Measurements from ENCODE around the gene POLR3B.
"Not testable (repeated sequence)": the region's sequence is repeated elsewhere in the genome, so short reads cannot be mapped to it uniquely, and the experiment has no call there.

The POLR3B gene

DNA sequence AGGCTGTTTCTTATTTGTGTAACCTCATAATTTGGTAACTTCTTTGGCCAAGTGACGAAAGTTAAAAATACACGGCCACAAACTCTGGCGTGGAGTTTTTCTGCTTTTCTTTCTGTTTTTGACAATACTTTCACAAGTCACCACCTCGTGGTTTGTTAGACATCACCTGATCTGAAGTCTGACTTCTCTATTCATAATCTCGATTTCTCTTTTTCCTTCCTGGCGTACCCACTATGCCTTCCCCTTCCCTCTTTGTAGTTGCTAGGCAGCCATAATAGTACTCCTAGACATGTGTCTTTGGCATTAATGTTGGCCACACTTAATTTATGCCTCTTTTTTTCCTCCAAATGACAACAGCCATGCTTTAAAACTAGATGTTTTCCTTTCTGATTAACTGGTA, 97.6 kb downstream of the POLR3B start:
- no peak for DNase-seq
- Histone ChIP-seq H3K18ac (ENCODE audit: low read length) (no peak overlapping the region), H3K27ac (ENCODE audit: low read depth, low read length) (no peak overlapping the region), H2BK5ac (ENCODE audit: low read length) (no peak overlapping the region), H3K56ac (ENCODE audit: low read length) (no peak overlapping the region), H2BK15ac (replicated peaks; ENCODE audit: low read depth) (no peak overlapping the region), H2BK120ac (ENCODE audit: low read depth, low read length) (no peak overlapping the region), H3K36me3 (ENCODE audit: control insufficient read depth, insufficient read depth, low read length) (peaks cover 1% of the 10 kb centered on the region), H3K4me2 (ENCODE audit: low read length) (no peak overlapping the region), H3K4me3 (ENCODE audit: low read length) (no peak overlapping the region), H3K79me2 (ENCODE audit: control insufficient read depth, insufficient read depth, low read length) (no peaks in the 10 kb centered on the region), H3K4me1 (ENCODE audit: control insufficient read depth, low read depth, low read length) (no peaks in the 10 kb centered on the region), H3K9ac (ENCODE audit: low read length) (no peak overlapping the region), H2AK5ac (ENCODE audit: low read length) (no peak overlapping the region), H3K4ac (ENCODE audit: low read depth, low read length) (no peak overlapping the region), H3K27me3 (ENCODE audit: insufficient read depth, low read length, poor library complexity) (no peaks in the 10 kb centered on the region), H4K8ac (ENCODE audit: low read depth, low read length) (no peak overlapping the region), H3K23ac (ENCODE audit: low read length) (peak overlapping the region; percentile 98), H4K5ac (ENCODE audit: low read length) (no peak overlapping the region), H3K79me1 (ENCODE audit: low read length) (no peaks in the 10 kb centered on the region)
- WGBS (ENCODE audit: extremely low coverage, insufficient coverage, low lambda C conversion rate) = no CpG with 5 or more reads among the region's 6 CpGs

DNA sequence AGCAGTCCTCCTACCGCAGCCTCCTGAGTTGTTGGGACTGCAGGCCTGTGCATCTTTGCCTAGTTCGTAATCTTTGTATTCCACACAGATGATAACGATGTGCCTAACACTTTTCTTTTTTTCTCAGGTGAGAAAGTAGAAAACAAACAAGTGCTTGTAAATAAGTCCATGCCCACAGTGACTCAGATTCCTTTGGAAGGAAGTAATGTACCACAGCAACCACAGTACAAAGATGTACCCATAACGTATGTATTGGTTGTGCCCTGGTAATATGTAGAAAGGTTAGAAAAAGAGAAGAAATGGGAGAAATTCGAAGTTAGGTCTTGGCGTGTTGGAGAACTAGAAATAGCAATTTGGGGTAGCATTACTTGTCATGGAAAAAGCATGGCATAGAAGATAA, 101.6 kb downstream of the POLR3B start:
- 100% methylated on average over 2 of the region's 6 CpGs for WGBS (ENCODE audit: extremely low coverage, insufficient coverage, low lambda C conversion rate)

DNA sequence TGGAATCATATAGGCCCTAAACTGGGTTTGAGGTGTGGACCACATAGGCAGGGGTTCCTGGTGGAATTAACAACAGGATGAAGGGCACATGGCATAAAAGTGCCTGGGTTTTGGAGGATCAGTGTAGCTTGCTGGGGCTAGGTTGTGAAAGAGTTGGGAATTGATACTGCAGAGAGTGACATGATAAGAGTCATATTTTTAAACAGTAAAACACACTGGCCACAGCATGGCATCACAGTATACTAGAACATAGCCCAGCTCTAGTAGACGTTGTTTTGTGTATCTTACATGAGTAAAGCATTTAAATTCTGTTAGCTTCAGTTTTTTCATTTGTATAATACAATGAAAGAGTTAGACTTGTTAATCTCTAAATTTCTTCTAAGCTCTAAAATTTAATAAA, 102.0 kb downstream of the POLR3B start:
- no CpG with 5 or more reads among the region's 1 CpG for WGBS (ENCODE audit: extremely low coverage, insufficient coverage, low lambda C conversion rate)
- peaks cover 1% of the 10 kb centered on the region for H3K36me3 ChIP-seq (ENCODE audit: control insufficient read depth, insufficient read depth, low read length)

More for the DNA sequence above, 101.6 kb downstream of the POLR3B start:
- H3K56ac ChIP-seq (ENCODE audit: low read length) = no peak overlapping the region
- H3K4me2 ChIP-seq (ENCODE audit: low read length) = no peak overlapping the region
- no peak overlapping the region for H2BK15ac ChIP-seq (replicated peaks; ENCODE audit: low read depth)
- H3K23ac ChIP-seq (ENCODE audit: low read length) = no peak overlapping the region
- H3K9ac ChIP-seq (ENCODE audit: low read length) = no peak overlapping the region
- no peak overlapping the region for H2AK5ac ChIP-seq (ENCODE audit: low read length)
- H3K79me2 ChIP-seq (ENCODE audit: control insufficient read depth, insufficient read depth, low read length) = no peaks in the 10 kb centered on the region
- H3K27me3 ChIP-seq (ENCODE audit: insufficient read depth, low read length, poor library complexity) = no peaks in the 10 kb centered on the region
- H3K4me1 ChIP-seq (ENCODE audit: control insufficient read depth, low read depth, low read length) = no peaks in the 10 kb centered on the region
- H3K79me1 ChIP-seq (ENCODE audit: low read length) = no peaks in the 10 kb centered on the region
- no peak for DNase-seq
- H3K18ac ChIP-seq (ENCODE audit: low read length) = no peak overlapping the region
- no peak overlapping the region for H3K4me3 ChIP-seq (ENCODE audit: low read length)
- no peak overlapping the region for H3K4ac ChIP-seq (ENCODE audit: low read depth, low read length)
- peaks cover 1% of the 10 kb centered on the region for H3K36me3 ChIP-seq (ENCODE audit: control insufficient read depth, insufficient read depth, low read length)
- no peak overlapping the region for H4K5ac ChIP-seq (ENCODE audit: low read length)
- H2BK120ac ChIP-seq (ENCODE audit: low read depth, low read length) = no peak overlapping the region
- no peak overlapping the region for H4K8ac ChIP-seq (ENCODE audit: low read depth, low read length)
- H2BK5ac ChIP-seq (ENCODE audit: low read length) = no peak overlapping the region
- no peak overlapping the region for H3K27ac ChIP-seq (ENCODE audit: low read depth, low read length)

DNA sequence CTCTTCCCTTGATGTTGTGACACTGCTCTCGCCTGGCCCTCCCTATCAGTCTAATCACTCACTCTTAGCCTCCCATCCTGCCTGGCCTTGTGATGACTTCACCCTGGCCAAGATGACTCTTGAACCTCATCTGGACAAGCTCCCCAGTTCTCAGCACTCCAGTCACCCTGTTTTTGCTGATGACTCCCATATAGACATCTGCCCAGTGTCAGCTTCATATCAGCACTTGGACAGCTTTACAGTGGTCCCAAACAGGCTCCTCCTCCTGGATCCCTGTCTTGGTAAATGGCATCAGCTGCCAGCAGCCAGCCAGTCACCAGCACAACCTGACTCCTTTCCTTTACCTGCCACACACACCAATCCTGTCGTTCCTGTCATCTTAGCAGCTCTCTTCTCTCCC, 104.2 kb downstream of the POLR3B start:
- H4K8ac ChIP-seq (ENCODE audit: low read depth, low read length) = no peak overlapping the region
- no peak overlapping the region for H2BK5ac ChIP-seq (ENCODE audit: low read length)
- H3K4me1 ChIP-seq (ENCODE audit: control insufficient read depth, low read depth, low read length) = no peaks in the 10 kb centered on the region
- no peak overlapping the region for H3K56ac ChIP-seq (ENCODE audit: low read length)
- H2AK5ac ChIP-seq (ENCODE audit: low read length) = no peak overlapping the region
- no peak overlapping the region for H3K18ac ChIP-seq (ENCODE audit: low read length)
- H3K79me1 ChIP-seq (ENCODE audit: low read length) = no peaks in the 10 kb centered on the region
- H3K4me2 ChIP-seq (ENCODE audit: low read length) = no peak overlapping the region
- H3K4ac ChIP-seq (ENCODE audit: low read depth, low read length) = no peak overlapping the region
- no peak for DNase-seq
- H4K5ac ChIP-seq (ENCODE audit: low read length) = no peak overlapping the region
- no peak overlapping the region for H3K27ac ChIP-seq (ENCODE audit: low read depth, low read length)
- H2BK120ac ChIP-seq (ENCODE audit: low read depth, low read length) = no peak overlapping the region
- no peak overlapping the region for H3K23ac ChIP-seq (ENCODE audit: low read length)
- no peaks in the 10 kb centered on the region for H3K79me2 ChIP-seq (ENCODE audit: control insufficient read depth, insufficient read depth, low read length)
- H2BK15ac ChIP-seq (replicated peaks; ENCODE audit: low read depth) = no peak overlapping the region
- H3K4me3 ChIP-seq (ENCODE audit: low read length) = no peak overlapping the region
- no CpG with 5 or more reads among the region's 2 CpGs for WGBS (ENCODE audit: extremely low coverage, insufficient coverage, low lambda C conversion rate)
- H3K9ac ChIP-seq (ENCODE audit: low read length) = no peak overlapping the region
- peaks cover 1% of the 10 kb centered on the region for H3K36me3 ChIP-seq (ENCODE audit: control insufficient read depth, insufficient read depth, low read length)
- no peaks in the 10 kb centered on the region for H3K27me3 ChIP-seq (ENCODE audit: insufficient read depth, low read length, poor library complexity)

More for the DNA sequence above, 102.0 kb downstream of the POLR3B start:
- Histone ChIP-seq H2AK5ac (ENCODE audit: low read length) (no peak overlapping the region), H4K8ac (ENCODE audit: low read depth, low read length) (no peak overlapping the region), H3K79me1 (ENCODE audit: low read length) (no peaks in the 10 kb centered on the region), H2BK15ac (replicated peaks; ENCODE audit: low read depth) (no peak overlapping the region), H3K4me1 (ENCODE audit: control insufficient read depth, low read depth, low read length) (no peaks in the 10 kb centered on the region), H2BK5ac (ENCODE audit: low read length) (no peak overlapping the region), H3K9ac (ENCODE audit: low read length) (no peak overlapping the region), H3K27me3 (ENCODE audit: insufficient read depth, low read length, poor library complexity) (no peaks in the 10 kb centered on the region), H3K18ac (ENCODE audit: low read length) (no peak overlapping the region), H3K56ac (ENCODE audit: low read length) (no peak overlapping the region), H3K4ac (ENCODE audit: low read depth, low read length) (no peak overlapping the region), H3K4me2 (ENCODE audit: low read length) (no peak overlapping the region), H3K27ac (ENCODE audit: low read depth, low read length) (no peak overlapping the region), H3K79me2 (ENCODE audit: control insufficient read depth, insufficient read depth, low read length) (no peaks in the 10 kb centered on the region), H3K4me3 (ENCODE audit: low read length) (no peak overlapping the region), H3K23ac (ENCODE audit: low read length) (no peak overlapping the region), H4K5ac (ENCODE audit: low read length) (no peak overlapping the region), H2BK120ac (ENCODE audit: low read depth, low read length) (no peak overlapping the region)
- no peak for DNase-seq

DNA sequence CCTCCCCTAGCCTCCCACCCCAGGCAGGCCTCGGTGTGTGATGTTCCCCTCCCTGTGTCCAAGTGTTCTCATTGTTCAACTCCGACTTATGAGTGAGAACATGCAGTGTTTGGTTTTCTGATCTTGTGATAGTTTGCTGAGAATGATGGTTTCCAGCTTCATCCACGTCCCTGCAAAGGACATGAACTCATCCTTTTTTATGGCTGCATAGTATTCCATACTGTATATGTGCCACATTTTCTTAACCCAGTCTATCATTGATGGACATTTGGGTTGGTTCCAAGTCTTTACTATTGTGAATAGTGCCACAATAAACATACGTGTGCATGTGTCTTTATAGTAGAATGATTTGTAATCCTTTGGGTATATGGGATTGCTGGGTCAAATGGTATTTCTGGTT, 108.1 kb downstream of the POLR3B start:
- H3K79me1 ChIP-seq (ENCODE audit: low read length); DNase-seq; H3K4me2 ChIP-seq (ENCODE audit: low read length); H3K9ac ChIP-seq (ENCODE audit: low read length); H4K8ac ChIP-seq (ENCODE audit: low read depth, low read length); H4K5ac ChIP-seq (ENCODE audit: low read length); H3K4ac ChIP-seq (ENCODE audit: low read depth, low read length); H3K36me3 ChIP-seq (ENCODE audit: control insufficient read depth, insufficient read depth, low read length); H3K27ac ChIP-seq (ENCODE audit: low read depth, low read length); H3K23ac ChIP-seq (ENCODE audit: low read length); H3K4me1 ChIP-seq (ENCODE audit: control insufficient read depth, low read depth, low read length); H3K27me3 ChIP-seq (ENCODE audit: insufficient read depth, low read length, poor library complexity); H3K79me2 ChIP-seq (ENCODE audit: control insufficient read depth, insufficient read depth, low read length); H2AK5ac ChIP-seq (ENCODE audit: low read length); H3K4me3 ChIP-seq (ENCODE audit: low read length); H2BK15ac ChIP-seq (replicated peaks; ENCODE audit: low read depth); H3K18ac ChIP-seq (ENCODE audit: low read length); H3K56ac ChIP-seq (ENCODE audit: low read length); H2BK120ac ChIP-seq (ENCODE audit: low read depth, low read length); H2BK5ac ChIP-seq (ENCODE audit: low read length): not testable (repeated sequence)
- WGBS (ENCODE audit: extremely low coverage, insufficient coverage, low lambda C conversion rate) = no CpG with 5 or more reads among the region's 4 CpGs

DNA sequence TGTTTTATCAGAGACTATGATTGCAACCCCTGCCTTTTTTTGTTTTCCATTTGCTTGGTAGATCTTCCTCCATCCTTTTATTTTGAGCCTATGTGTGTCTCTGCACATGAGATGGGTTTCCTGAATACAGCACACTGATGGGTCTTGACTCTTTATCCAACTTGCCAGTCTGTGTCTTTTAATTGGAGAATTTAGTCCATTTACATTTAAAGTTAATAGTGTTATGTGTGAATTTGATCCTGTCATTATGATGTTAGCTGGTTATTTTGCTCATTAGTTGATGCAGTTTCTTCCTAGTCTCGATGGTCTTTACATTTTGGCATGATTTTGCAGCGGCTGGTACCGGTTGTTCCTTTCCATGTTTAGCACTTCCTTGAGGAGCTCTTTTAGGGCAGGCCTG, 118.1 kb downstream of the POLR3B start:
- no CpG with 5 or more reads among the region's 3 CpGs for WGBS (ENCODE audit: extremely low coverage, insufficient coverage, low lambda C conversion rate)

More for the DNA sequence above, 118.1 kb downstream of the POLR3B start:
- H3K4ac ChIP-seq (ENCODE audit: low read depth, low read length); H2BK15ac ChIP-seq (replicated peaks; ENCODE audit: low read depth); H3K18ac ChIP-seq (ENCODE audit: low read length); H3K9ac ChIP-seq (ENCODE audit: low read length); H3K56ac ChIP-seq (ENCODE audit: low read length); H4K8ac ChIP-seq (ENCODE audit: low read depth, low read length); H3K79me2 ChIP-seq (ENCODE audit: control insufficient read depth, insufficient read depth, low read length); H2AK5ac ChIP-seq (ENCODE audit: low read length); H3K79me1 ChIP-seq (ENCODE audit: low read length); H3K23ac ChIP-seq (ENCODE audit: low read length); H3K27me3 ChIP-seq (ENCODE audit: insufficient read depth, low read length, poor library complexity); H2BK120ac ChIP-seq (ENCODE audit: low read depth, low read length); DNase-seq; H4K5ac ChIP-seq (ENCODE audit: low read length); H3K27ac ChIP-seq (ENCODE audit: low read depth, low read length); H2BK5ac ChIP-seq (ENCODE audit: low read length); H3K4me1 ChIP-seq (ENCODE audit: control insufficient read depth, low read depth, low read length); H3K4me2 ChIP-seq (ENCODE audit: low read length); H3K4me3 ChIP-seq (ENCODE audit: low read length); H3K36me3 ChIP-seq (ENCODE audit: control insufficient read depth, insufficient read depth, low read length): not testable (repeated sequence)

Data from mesendoderm (in vitro differentiated cells).